HepG2 (cell line): Measurements from ENCODE around the gene LRRC39.
"Not testable (repeated sequence)": the region's sequence is repeated elsewhere in the genome, so short reads cannot be mapped to it uniquely, and the experiment has no call there.

ENCODE experiments used
- ARNTL ChIP-seq: sonication (generic); formaldehyde crosslinking; IDR thresholded peaks from 2 replicates; pipeline ENCODE4 v1.4.0; 2020; ENCODE audit warnings: mild to moderate bottlenecking, missing genetic modification reagents
- CBX1 ChIP-seq: IDR thresholded peaks from one replicate; pipeline ENCODE4 v1.6.1; 2016; ENCODE audit warnings: antibody characterized with exemption, low read depth
- FIP1L1 ChIP-seq: fragments of 200-400 bp; formaldehyde crosslinking; IDR thresholded peaks from 2 replicates; pipeline ENCODE4 v1.6.1; 2018; ENCODE audit warnings: low read depth, mild to moderate bottlenecking, low read length, moderate library complexity, borderline replicate concordance; ENCODE audit not compliant: insufficient read depth
- FOSL2 ChIP-seq: sonication (generic); formaldehyde crosslinking; IDR thresholded peaks from 2 replicates; pipeline ENCODE4 v1.4.0; 2020; ENCODE audit warnings: missing genetic modification reagents
- MEIS2 ChIP-seq: sonication (generic); formaldehyde crosslinking; IDR thresholded peaks from 2 replicates; pipeline ENCODE4 v1.9.0; 2021; ENCODE audit warnings: mild to moderate bottlenecking, missing genetic modification reagents
- MTA1 ChIP-seq: sonication (generic); formaldehyde crosslinking; IDR thresholded peaks from 2 replicates; pipeline ENCODE4 v1.4.0; 2020; ENCODE audit warnings: missing genetic modification reagents, mild to moderate bottlenecking, borderline replicate concordance
- ZMYM4 ChIP-seq: sonication (generic); formaldehyde crosslinking; IDR thresholded peaks from 2 replicates; pipeline ENCODE4 v1.8.1; 2023; ENCODE audit warnings: mild to moderate bottlenecking, missing genetic modification reagents
- ZSCAN21 ChIP-seq: sonication (generic); formaldehyde crosslinking; IDR thresholded peaks from 2 replicates; pipeline ENCODE4 v1.8.0; 2022; ENCODE audit warnings: mild to moderate bottlenecking, missing genetic modification reagents, moderate library complexity, borderline replicate concordance
- ZSCAN29 ChIP-seq: sonication (generic); formaldehyde crosslinking; conservative IDR thresholded peaks from 2 replicates; pipeline ENCODE4 v1.4.0; 2020; ENCODE audit warnings: mild to moderate bottlenecking, missing genetic modification reagents
- TF ChIP-seq, protein P1 (sequence below): sonication (generic); formaldehyde crosslinking; IDR thresholded peaks from 2 replicates; pipeline ENCODE4 v1.5.0; 2020; ENCODE audit warnings: mild to moderate bottlenecking, missing genetic modification reagents, moderate library complexity
- TF ChIP-seq, protein P2 (sequence below): sonication (generic); formaldehyde crosslinking; IDR thresholded peaks from 2 replicates; pipeline ENCODE4 v1.8.1; 2023; ENCODE audit warnings: missing genetic modification reagents, mild to moderate bottlenecking, borderline replicate concordance
- TF ChIP-seq, protein P3 (sequence below): sonication (generic); formaldehyde crosslinking; IDR thresholded peaks from 2 replicates; pipeline ENCODE4 v1.8.1; 2022; ENCODE audit warnings: mild to moderate bottlenecking, missing genetic modification reagents
- TF ChIP-seq, protein P4 (sequence below): sonication (generic); formaldehyde crosslinking; IDR thresholded peaks from 2 replicates; pipeline ENCODE4 v1.8.0; 2022; ENCODE audit warnings: missing genetic modification reagents, mild to moderate bottlenecking, inconsistent platforms, borderline replicate concordance

DNA sequence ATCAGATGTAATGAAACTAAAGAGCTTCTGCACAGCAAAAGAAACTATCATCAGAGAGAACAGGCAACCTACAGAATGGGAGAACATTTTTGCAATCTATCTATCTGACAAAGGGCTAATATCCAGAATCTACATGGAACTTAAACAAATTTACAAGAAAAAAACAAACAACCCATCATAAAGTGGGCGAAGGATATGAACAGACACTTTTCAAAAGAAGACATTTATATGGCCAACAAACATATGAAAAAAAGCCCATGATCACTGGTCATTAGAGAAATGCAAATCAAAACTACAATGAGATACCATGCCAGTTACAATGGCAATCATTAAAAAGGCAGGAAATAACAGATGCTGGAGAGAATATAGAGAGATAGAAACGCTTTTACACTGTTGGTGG lies 27.0 kb upstream of the LRRC39 start:
- TF ChIP-seq MEIS2; ZSCAN29; FIP1L1; FOSL2; CBX1; ZSCAN21; ZMYM4; MTA1 (CRISPR knock-in tag); ARNTL (CRISPR knock-in tag): not testable (repeated sequence)
- TF ChIP-seq, protein P1, sequence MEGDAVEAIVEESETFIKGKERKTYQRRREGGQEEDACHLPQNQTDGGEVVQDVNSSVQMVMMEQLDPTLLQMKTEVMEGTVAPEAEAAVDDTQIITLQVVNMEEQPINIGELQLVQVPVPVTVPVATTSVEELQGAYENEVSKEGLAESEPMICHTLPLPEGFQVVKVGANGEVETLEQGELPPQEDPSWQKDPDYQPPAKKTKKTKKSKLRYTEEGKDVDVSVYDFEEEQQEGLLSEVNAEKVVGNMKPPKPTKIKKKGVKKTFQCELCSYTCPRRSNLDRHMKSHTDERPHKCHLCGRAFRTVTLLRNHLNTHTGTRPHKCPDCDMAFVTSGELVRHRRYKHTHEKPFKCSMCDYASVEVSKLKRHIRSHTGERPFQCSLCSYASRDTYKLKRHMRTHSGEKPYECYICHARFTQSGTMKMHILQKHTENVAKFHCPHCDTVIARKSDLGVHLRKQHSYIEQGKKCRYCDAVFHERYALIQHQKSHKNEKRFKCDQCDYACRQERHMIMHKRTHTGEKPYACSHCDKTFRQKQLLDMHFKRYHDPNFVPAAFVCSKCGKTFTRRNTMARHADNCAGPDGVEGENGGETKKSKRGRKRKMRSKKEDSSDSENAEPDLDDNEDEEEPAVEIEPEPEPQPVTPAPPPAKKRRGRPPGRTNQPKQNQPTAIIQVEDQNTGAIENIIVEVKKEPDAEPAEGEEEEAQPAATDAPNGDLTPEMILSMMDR (CRISPR knock-in tag): not testable (repeated sequence)
- TF ChIP-seq, protein P2, sequence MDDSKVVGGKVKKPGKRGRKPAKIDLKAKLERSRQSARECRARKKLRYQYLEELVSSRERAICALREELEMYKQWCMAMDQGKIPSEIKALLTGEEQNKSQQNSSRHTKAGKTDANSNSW (CRISPR knock-in tag): not testable (repeated sequence)
- TF ChIP-seq, protein P3, sequence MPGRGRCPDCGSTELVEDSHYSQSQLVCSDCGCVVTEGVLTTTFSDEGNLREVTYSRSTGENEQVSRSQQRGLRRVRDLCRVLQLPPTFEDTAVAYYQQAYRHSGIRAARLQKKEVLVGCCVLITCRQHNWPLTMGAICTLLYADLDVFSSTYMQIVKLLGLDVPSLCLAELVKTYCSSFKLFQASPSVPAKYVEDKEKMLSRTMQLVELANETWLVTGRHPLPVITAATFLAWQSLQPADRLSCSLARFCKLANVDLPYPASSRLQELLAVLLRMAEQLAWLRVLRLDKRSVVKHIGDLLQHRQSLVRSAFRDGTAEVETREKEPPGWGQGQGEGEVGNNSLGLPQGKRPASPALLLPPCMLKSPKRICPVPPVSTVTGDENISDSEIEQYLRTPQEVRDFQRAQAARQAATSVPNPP (CRISPR knock-in tag): not testable (repeated sequence)
- TF ChIP-seq, protein P4, sequence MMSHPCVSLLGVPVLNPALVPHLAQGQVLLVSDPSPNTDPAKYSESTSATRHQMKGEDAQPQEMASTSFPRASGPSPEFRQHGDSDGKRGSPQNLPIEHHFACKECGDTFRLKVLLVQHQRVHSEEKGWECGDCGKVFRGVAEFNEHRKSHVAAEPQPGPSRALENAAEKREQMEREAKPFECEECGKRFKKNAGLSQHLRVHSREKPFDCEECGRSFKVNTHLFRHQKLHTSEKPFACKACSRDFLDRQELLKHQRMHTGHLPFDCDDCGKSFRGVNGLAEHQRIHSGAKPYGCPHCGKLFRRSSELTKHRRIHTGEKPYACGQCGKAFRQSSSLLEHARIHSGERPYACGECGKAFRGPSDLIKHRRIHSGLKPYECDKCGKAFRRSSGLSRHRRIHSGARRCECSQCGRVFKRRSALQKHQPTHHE: not testable (repeated sequence)
